GM23248 (cell line): ENCODE data around the gene ANAPC2.

ENCODE experiments used
- EZH2 ChIP-seq: fragments of 200-600 bp; sonication (generic); IDR thresholded peaks from 2 replicates; pipeline ENCODE4 v1.6.1; 2018; ENCODE audit warnings: antibody characterized with exemption, mild to moderate bottlenecking; ENCODE audit not compliant: insufficient read depth, poor library complexity, severe bottlenecking
- EZH2phosphoT487 ChIP-seq: fragments of 200-600 bp; sonication (generic); IDR thresholded peaks from 2 replicates; pipeline ENCODE4 v1.6.1; 2018; ENCODE audit warnings: antibody characterized with exemption, moderate library complexity, mild to moderate bottlenecking, low read depth; ENCODE audit not compliant: insufficient read depth

DNA sequence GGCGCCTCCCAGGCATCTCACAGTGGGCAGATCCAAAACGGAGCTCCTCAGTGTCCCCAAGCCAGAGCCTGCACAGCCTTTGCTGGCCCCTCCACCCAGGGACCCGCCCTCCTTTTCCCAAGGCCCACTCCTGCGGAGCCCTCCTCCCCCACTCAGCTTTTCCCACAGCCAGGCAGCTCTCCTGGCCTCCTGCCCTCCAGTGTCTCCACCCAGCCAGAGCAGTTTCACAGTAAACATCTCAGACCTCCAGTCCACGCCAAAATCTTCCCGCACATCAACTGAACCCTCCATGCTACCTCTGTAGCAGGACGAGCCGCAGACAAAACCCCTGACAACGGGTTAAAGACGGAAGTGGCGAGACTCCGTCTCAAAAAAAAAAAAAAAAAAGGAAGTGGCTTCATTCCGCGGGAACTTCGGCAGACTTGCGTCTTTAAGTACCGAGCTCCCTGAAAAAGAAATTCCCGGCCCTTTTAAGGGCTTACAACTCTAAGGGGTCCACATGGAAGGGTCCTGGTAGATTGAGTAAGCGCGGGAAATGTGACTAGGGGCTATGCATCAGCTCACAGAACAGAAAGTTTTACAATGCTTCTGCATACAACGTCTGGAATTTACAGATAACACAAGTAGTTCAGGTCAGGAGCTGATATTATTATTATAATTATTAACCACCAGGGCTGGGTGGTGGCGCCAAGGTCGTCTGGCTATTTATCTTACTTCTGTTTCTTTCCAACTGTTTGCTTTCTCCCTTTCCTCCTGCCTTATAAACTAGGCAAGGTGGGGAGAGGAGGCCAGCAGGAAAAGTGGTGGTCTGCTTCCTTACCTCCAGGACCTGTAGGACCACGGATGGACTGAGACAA is 60.8 kb downstream of the ANAPC2 start:
- TF ChIP-seq EZH2 (no peak), EZH2phosphoT487 (no peak)
